ENCODE results near the gene TSHZ2. TPM values are rescaled to one million over a fixed set of nuclear protein-coding genes. Genes with fewer than 3 reads are reported as not detected.

Gene TSHZ2
- total RNA-seq, 2 experiments from 2014 or later: 34.1 to 37.8 TPM

- no peak for DNase-seq
- intact Hi-C loops (cut with micrococcal nuclease): loop anchor here (10.0 kb wide), 1 partner anchor 293 kb away; no protein-coding TSS in a partner anchor
- H3K4me3 Mint-ChIP-seq: no peak overlapping the region
- no peaks in the 10 kb centered on the region for H3K9me3 Mint-ChIP-seq
- CTCF ChIA-PET: interaction anchor here (0.6 to 1.0 kb wide), 2 partner anchors 24 to 510 kb away, joined by 3 read pairs; no protein-coding TSS in a partner anchor
- H3K27me3 Mint-ChIP-seq (ENCODE audit: low read depth): no peaks in the 10 kb centered on the region
- H3K27ac Mint-ChIP-seq: no peak overlapping the region
- peaks cover 57% of the 10 kb centered on the region for H3K4me1 Mint-ChIP-seq (ENCODE audit: low read depth)
- peaks cover 16% of the 10 kb centered on the region for H3K36me3 Mint-ChIP-seq (ENCODE audit: low read depth)
These were observed 65.5 kb downstream of the TSHZ2 start for GRCh38 chr20:53037621-53038020.

GRCh38 chr20:53038299-53038698 is 66.1 kb downstream of the TSHZ2 start:
- peak overlapping the region; percentile 27 for H3K27ac Mint-ChIP-seq
- H3K4me3 Mint-ChIP-seq: no peak overlapping the region
- intact Hi-C loops (cut with micrococcal nuclease): loop anchor here (10.0 kb wide), 1 partner anchor 293 kb away; no protein-coding TSS in a partner anchor
- CTCF ChIA-PET: interaction anchor here (1.0 kb wide), 1 partner anchor 23 kb away, joined by 3 read pairs; no protein-coding TSS in a partner anchor
- H3K4me1 Mint-ChIP-seq (ENCODE audit: low read depth): peaks cover 57% of the 10 kb centered on the region
- peaks cover 16% of the 10 kb centered on the region for H3K36me3 Mint-ChIP-seq (ENCODE audit: low read depth)
- H3K9me3 Mint-ChIP-seq: no peaks in the 10 kb centered on the region
- no peaks in the 10 kb centered on the region for H3K27me3 Mint-ChIP-seq (ENCODE audit: low read depth)
- DNase-seq: no peak

- intact Hi-C loops (cut with micrococcal nuclease): no loop called here
- Mint-ChIP-seq H3K4me3 (no peak overlapping the region), H3K27me3 (ENCODE audit: low read depth) (no peaks in the 10 kb centered on the region), H3K36me3 (ENCODE audit: low read depth) (peaks cover 27% of the 10 kb centered on the region), H3K27ac (no peak overlapping the region), H3K9me3 (peaks cover 1% of the 10 kb centered on the region), H3K4me1 (ENCODE audit: low read depth) (peaks cover 38% of the 10 kb centered on the region)
- CTCF ChIA-PET: interaction anchor here (0.7 kb wide), 1 partner anchor 91 kb away, joined by 3 read pairs; no protein-coding TSS in a partner anchor
- DNase-seq: peak; percentile 18
These were observed 68.8 kb downstream of the TSHZ2 start for GRCh38 chr20:53040693-53041589.

- intact Hi-C loops (cut with micrococcal nuclease): no loop called here
- H3K9me3 Mint-ChIP-seq: peaks cover 5% of the 10 kb centered on the region
- peaks cover 39% of the 10 kb centered on the region for H3K36me3 Mint-ChIP-seq (ENCODE audit: low read depth)
- DNase-seq: no peak
- H3K27ac Mint-ChIP-seq: no peak overlapping the region
- CTCF ChIA-PET: no interaction called here
- H3K27me3 Mint-ChIP-seq (ENCODE audit: low read depth): no peaks in the 10 kb centered on the region
- H3K4me1 Mint-ChIP-seq (ENCODE audit: low read depth): peaks cover 38% of the 10 kb centered on the region
- H3K4me3 Mint-ChIP-seq: no peak overlapping the region
These were observed 70.4 kb downstream of the TSHZ2 start for GRCh38 chr20:53042521-53042920.

- Mint-ChIP-seq H3K27ac (no peak overlapping the region), H3K4me3 (no peak overlapping the region), H3K27me3 (ENCODE audit: low read depth) (no peaks in the 10 kb centered on the region), H3K36me3 (ENCODE audit: low read depth) (peaks cover 38% of the 10 kb centered on the region), H3K9me3 (peaks cover 7% of the 10 kb centered on the region), H3K4me1 (ENCODE audit: low read depth) (peaks cover 32% of the 10 kb centered on the region)
- CTCF ChIA-PET: interaction anchor here (1.2 kb wide), 1 partner anchor 15 kb away, joined by 6 read pairs; no protein-coding TSS in a partner anchor
- no peak for DNase-seq
- intact Hi-C loops (cut with micrococcal nuclease): no loop called here
These were observed 72.1 kb downstream of the TSHZ2 start for GRCh38 chr20:53044296-53044695.

GRCh38 chr20:53045941-53046340 is 73.8 kb downstream of the TSHZ2 start:
- peaks cover 30% of the 10 kb centered on the region for H3K4me1 Mint-ChIP-seq (ENCODE audit: low read depth)
- peaks cover 38% of the 10 kb centered on the region for H3K36me3 Mint-ChIP-seq (ENCODE audit: low read depth)
- intact Hi-C loops (cut with micrococcal nuclease): no loop called here
- no peak for DNase-seq
- H3K9me3 Mint-ChIP-seq: peaks cover 12% of the 10 kb centered on the region
- H3K27me3 Mint-ChIP-seq (ENCODE audit: low read depth): no peaks in the 10 kb centered on the region
- no peak overlapping the region for H3K4me3 Mint-ChIP-seq
- H3K27ac Mint-ChIP-seq: no peak overlapping the region
- CTCF ChIA-PET: interaction anchor here (0.6 kb wide), 1 partner anchor 71 kb away, joined by 3 read pairs; no protein-coding TSS in a partner anchor

GRCh38 chr20:53047203-53047602 is 75.0 kb downstream of the TSHZ2 start:
- peaks cover 42% of the 10 kb centered on the region for H3K36me3 Mint-ChIP-seq (ENCODE audit: low read depth)
- intact Hi-C loops (cut with micrococcal nuclease): no loop called here
- peaks cover 12% of the 10 kb centered on the region for H3K9me3 Mint-ChIP-seq
- H3K27me3 Mint-ChIP-seq (ENCODE audit: low read depth): no peaks in the 10 kb centered on the region
- H3K4me3 Mint-ChIP-seq: no peak overlapping the region
- DNase-seq: no peak
- CTCF ChIA-PET: no interaction called here
- peaks cover 25% of the 10 kb centered on the region for H3K4me1 Mint-ChIP-seq (ENCODE audit: low read depth)
- H3K27ac Mint-ChIP-seq: no peak overlapping the region

- CTCF ChIA-PET: interaction anchor here (0.7 to 1.8 kb wide), 2 partner anchors 13 to 23 kb away, joined by 3 to 4 read pairs; no protein-coding TSS in a partner anchor
These were observed 76.2 kb downstream of the TSHZ2 start for GRCh38 chr20:53048387-53048786.

GRCh38 chr20:53050338-53050737 is 78.2 kb downstream of the TSHZ2 start:
- Mint-ChIP-seq H3K27me3 (ENCODE audit: low read depth) (no peaks in the 10 kb centered on the region), H3K9me3 (peaks cover 12% of the 10 kb centered on the region), H3K27ac (peak overlapping the region; percentile 50), H3K36me3 (ENCODE audit: low read depth) (peaks cover 42% of the 10 kb centered on the region), H3K4me3 (no peak overlapping the region), H3K4me1 (ENCODE audit: low read depth) (peaks cover 38% of the 10 kb centered on the region)
- intact Hi-C loops (cut with micrococcal nuclease): loop anchor here (1.0 kb wide), 1 partner anchor 20 kb away; no protein-coding TSS in a partner anchor
- CTCF ChIA-PET: interaction anchor here (0.6 to 1.6 kb wide), 2 partner anchors 17 to 149 kb away, joined by 3 to 7 read pairs; no protein-coding TSS in a partner anchor
- peak; percentile 70 for DNase-seq

More at GRCh38 chr20:53048387-53048786, 76.2 kb downstream of the TSHZ2 start:
- Mint-ChIP-seq H3K36me3 (ENCODE audit: low read depth) (peaks cover 48% of the 10 kb centered on the region), H3K9me3 (peaks cover 12% of the 10 kb centered on the region), H3K4me3 (no peak overlapping the region), H3K27me3 (ENCODE audit: low read depth) (no peaks in the 10 kb centered on the region), H3K27ac (no peak overlapping the region), H3K4me1 (ENCODE audit: low read depth) (peaks cover 23% of the 10 kb centered on the region)
- DNase-seq: no peak
- intact Hi-C loops (cut with micrococcal nuclease): no loop called here

GRCh38 chr20:53052380-53052779 is 80.2 kb downstream of the TSHZ2 start:
- Mint-ChIP-seq H3K4me1 (ENCODE audit: low read depth) (peaks cover 46% of the 10 kb centered on the region), H3K9me3 (peaks cover 14% of the 10 kb centered on the region), H3K36me3 (ENCODE audit: low read depth) (peaks cover 44% of the 10 kb centered on the region), H3K27me3 (ENCODE audit: low read depth) (no peaks in the 10 kb centered on the region), H3K27ac (no peak overlapping the region), H3K4me3 (no peak overlapping the region)
- intact Hi-C loops (cut with micrococcal nuclease): no loop called here
- no peak for DNase-seq
- CTCF ChIA-PET: no interaction called here

- Mint-ChIP-seq H3K4me1 (ENCODE audit: low read depth) (peaks cover 54% of the 10 kb centered on the region), H3K27me3 (ENCODE audit: low read depth) (no peaks in the 10 kb centered on the region), H3K36me3 (ENCODE audit: low read depth) (peaks cover 38% of the 10 kb centered on the region), H3K9me3 (peaks cover 11% of the 10 kb centered on the region), H3K27ac (no peak overlapping the region), H3K4me3 (no peak overlapping the region)
- CTCF ChIA-PET: no interaction called here
- no peak for DNase-seq
- intact Hi-C loops (cut with micrococcal nuclease): no loop called here
These were observed 81.4 kb downstream of the TSHZ2 start for GRCh38 chr20:53053595-53053994.

GRCh38 chr20:53055367-53056067 is 83.4 kb downstream of the TSHZ2 start:
- H3K9me3 Mint-ChIP-seq: peaks cover 7% of the 10 kb centered on the region
- no peak overlapping the region for H3K27ac Mint-ChIP-seq
- no peak for DNase-seq
- intact Hi-C loops (cut with micrococcal nuclease): no loop called here
- H3K4me3 Mint-ChIP-seq: no peak overlapping the region
- CTCF ChIA-PET: no interaction called here
- peaks cover 61% of the 10 kb centered on the region for H3K4me1 Mint-ChIP-seq (ENCODE audit: low read depth)
- peaks cover 37% of the 10 kb centered on the region for H3K36me3 Mint-ChIP-seq (ENCODE audit: low read depth)
- H3K27me3 Mint-ChIP-seq (ENCODE audit: low read depth): no peaks in the 10 kb centered on the region

All from activated naive CD4-positive, alpha-beta T cell treated with anti-CD3 and anti-CD28 coated beads for 36 hours (primary cell).